Left lung (tissue), 10 donors: ENCODE measurements around the gene SNX9. TPM values are rescaled to one million over a fixed set of nuclear protein-coding genes. Genes with fewer than 3 reads are reported as not detected.
A peak's percentile ranks its signal among the peaks of the same experiment; 100 is the strongest.

Experiments
- ATAC-seq: fragments of 200-7000 bp; cut with Tn5 transposase; one replicate; pipeline ENCODE4 v1.9.1; 2020; ENCODE audit warnings: moderate library complexity
- DNase-seq, 4 donors: peaks; one replicate each; pipeline ENCODE4 v3.0.0-alpha.2; 2013 to 2020
- H3K27ac ChIP-seq, 2 donors: fragments of 200-600 bp; sonication (generic) in 1 of 2; one replicate each; pipeline versions ENCODE4 v1.5.0 to v1.8.0; 2020 to 2021
- H3K27me3 ChIP-seq, 2 donors: fragments of 200-600 bp; sonication (generic) in 1 of 2; one replicate each; pipeline versions ENCODE4 v1.5.0 to v1.8.0; 2020 to 2021
- H3K36me3 ChIP-seq, 2 donors: fragments of 200-600 bp; sonication (generic) in 1 of 2; one replicate each; pipeline versions ENCODE4 v1.5.0 to v1.8.0; 2020 to 2021
- H3K4me1 ChIP-seq, 2 donors: fragments of 200-600 bp; one replicate each; pipeline ENCODE4 v1.8.0; 2021
- H3K4me3 ChIP-seq, 2 donors: fragments of 200-600 bp; sonication (generic) in 1 of 2; one replicate each; pipeline versions ENCODE4 v1.5.0 to v1.8.0; 2020 to 2021; ENCODE audit warnings: mild to moderate bottlenecking in 1 of 2
- H3K9me3 ChIP-seq, 2 donors: fragments of 200-600 bp; sonication (generic) in 1 of 2; one replicate each; pipeline versions ENCODE4 v1.5.0 to v1.8.0; 2020 to 2021
- intact Hi-C, 2 donors: fragments of 100-400 bp; cut with DNase I; formaldehyde crosslinking; loops; one replicate each; pipeline versions ENCODE4 v1.11.2 to v1.14.2; 2022
- polyA plus RNA-seq, 6 donors: library from polyadenylated mRNA; unstranded; fragments of 120-200 nt; gene quantifications; one replicate each; pipeline ENCODE4 v1.2.1, GENCODE V29; 2013; ENCODE audit not compliant: insufficient read length in 6 of 6
- total RNA-seq, 2 donors: library from RNA; stranded (reverse); fragmentation: NEBNext Ultra II Directional; extraction: Animal tissue kit (Norgen Biotek cat#: 25700); gene quantifications; one replicate each; pipeline ENCODE4 v1.2.1, GENCODE V29; 2021
- TF ChIP-seq, protein P1 (sequence below), 2 donors: fragments of 200-600 bp; sonication (generic) in 1 of 2; IDR thresholded peaks; one replicate each; pipeline versions ENCODE4 v1.5.0 to v1.8.0; 2021; ENCODE audit warnings: antibody characterized with exemption in 2 of 2
- donor health status: DM: no; HTN: yes; CAD: no.
- donor health status: DM: no; HTN: no; CAD: no.

Gene SNX9
- total and polyA plus RNA-seq, 8 donors: 23.5 to 44.4 (median 38.4) TPM

DNA sequence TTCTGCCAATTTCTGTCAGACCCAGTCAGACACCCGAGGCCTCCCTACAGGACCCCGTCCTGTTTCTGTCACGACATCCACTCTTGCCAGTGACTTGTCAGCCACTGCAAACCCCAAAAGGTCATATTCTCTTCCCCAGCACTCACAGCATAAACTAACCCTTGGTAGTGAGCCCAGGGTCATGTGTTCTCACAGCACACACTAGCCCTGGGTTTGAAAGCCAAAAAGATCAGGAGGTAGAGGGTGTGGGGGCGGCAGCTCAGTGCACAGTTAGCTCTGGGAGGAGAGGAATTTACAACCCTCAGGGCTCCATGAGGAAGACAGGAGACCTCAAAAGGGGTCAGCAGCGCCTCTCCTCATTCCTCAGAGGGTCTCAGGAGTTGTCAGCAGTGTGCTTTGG, 9.9 kb upstream of the SNX9 start:
- TF ChIP-seq, protein P1, sequence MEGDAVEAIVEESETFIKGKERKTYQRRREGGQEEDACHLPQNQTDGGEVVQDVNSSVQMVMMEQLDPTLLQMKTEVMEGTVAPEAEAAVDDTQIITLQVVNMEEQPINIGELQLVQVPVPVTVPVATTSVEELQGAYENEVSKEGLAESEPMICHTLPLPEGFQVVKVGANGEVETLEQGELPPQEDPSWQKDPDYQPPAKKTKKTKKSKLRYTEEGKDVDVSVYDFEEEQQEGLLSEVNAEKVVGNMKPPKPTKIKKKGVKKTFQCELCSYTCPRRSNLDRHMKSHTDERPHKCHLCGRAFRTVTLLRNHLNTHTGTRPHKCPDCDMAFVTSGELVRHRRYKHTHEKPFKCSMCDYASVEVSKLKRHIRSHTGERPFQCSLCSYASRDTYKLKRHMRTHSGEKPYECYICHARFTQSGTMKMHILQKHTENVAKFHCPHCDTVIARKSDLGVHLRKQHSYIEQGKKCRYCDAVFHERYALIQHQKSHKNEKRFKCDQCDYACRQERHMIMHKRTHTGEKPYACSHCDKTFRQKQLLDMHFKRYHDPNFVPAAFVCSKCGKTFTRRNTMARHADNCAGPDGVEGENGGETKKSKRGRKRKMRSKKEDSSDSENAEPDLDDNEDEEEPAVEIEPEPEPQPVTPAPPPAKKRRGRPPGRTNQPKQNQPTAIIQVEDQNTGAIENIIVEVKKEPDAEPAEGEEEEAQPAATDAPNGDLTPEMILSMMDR (IDR thresholded peaks at IDR 0.05): no peak
- intact Hi-C loops: no loop called here
- Histone ChIP-seq H3K36me3 (no peaks in the 10 kb centered on the region), H3K9me3 (peaks cover 0 to 9% of the 10 kb centered on the region in 2 donors), H3K27me3 (no peaks in the 10 kb centered on the region), H3K27ac (peak overlapping the region; percentile 2 to 81), H3K4me1 (peaks cover 0 to 5% of the 10 kb centered on the region in 2 donors), H3K4me3 (no peak overlapping the region)
- DNase-seq (peak in 1 of 4 donors; percentile 48), ATAC-seq (peak; percentile 80)

DNA sequence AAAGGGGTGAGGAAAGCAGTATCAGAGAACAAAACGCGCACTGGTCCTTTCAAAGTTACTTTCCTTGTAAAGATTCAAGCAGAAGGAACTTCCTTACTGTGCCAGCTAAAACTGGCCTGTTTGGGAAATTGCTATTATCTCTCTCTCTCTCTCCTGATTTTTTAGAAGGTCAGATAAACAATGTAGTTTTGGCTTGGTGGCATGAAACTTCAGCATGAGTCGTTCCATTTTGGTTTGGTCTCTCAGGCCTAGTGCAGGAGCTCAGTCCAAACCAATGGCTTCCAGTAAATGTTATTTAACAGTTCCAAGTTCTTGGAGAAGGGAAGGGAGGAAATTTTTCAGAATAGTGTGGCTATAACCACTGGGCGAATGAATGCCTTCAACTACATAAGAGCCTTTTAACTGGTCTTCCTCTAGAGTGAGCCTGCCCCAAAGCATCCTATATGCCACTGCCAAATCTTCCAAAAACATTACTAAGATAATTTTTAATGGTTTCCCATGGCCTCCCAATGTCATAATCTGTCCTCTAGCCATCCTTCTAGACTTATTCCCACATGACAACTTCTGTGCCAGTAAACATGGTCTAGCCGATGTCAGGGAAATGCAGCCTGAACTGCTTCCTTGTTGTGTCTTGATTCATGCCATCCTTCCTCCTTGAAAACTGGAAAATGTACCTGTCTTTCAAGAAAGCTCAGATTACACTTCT, 9.1 kb upstream of the SNX9 start:
- Histone ChIP-seq H3K27me3 (no peaks in the 10 kb centered on the region), H3K4me3 (no peak overlapping the region), H3K36me3 (no peaks in the 10 kb centered on the region), H3K27ac (peak overlapping the region; percentile 2 to 81), H3K4me1 (peaks cover 0 to 5% of the 10 kb centered on the region in 2 donors), H3K9me3 (peaks cover 0 to 4% of the 10 kb centered on the region in 2 donors)
- DNase-seq: no peak
- TF ChIP-seq, protein P1 (IDR thresholded peaks at IDR 0.05): no peak
- intact Hi-C loops: no loop called here
- ATAC-seq: peak; percentile 74

DNA sequence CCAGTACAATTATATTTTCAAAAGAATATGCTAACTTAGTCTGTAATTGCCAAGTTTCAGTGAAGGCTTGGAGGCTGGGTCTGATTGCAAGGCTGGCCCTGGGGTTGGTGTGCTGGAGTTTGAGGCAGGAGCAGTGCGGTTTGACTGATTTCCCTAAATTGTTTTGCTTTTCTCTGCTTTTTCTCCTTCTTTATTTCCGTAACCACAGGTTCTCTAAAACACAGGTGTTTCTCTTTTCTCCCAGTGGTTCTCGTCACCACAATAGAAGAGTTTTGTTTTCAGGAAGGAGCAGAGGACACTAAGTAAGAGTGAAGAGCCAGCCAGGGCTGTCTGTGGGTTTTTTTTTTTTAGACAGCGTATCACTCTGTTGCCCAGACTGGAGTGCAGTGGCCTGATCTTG, 8.2 kb upstream of the SNX9 start:
- H3K4me1 ChIP-seq: peaks cover 0 to 5% of the 10 kb centered on the region in 2 donors
- intact Hi-C loops: no loop called here
- TF ChIP-seq, protein P1 (IDR thresholded peaks at IDR 0.05): no peak
- DNase-seq: no peak
- ATAC-seq: no peak
- no peaks in the 10 kb centered on the region for H3K27me3 ChIP-seq
- H3K36me3 ChIP-seq: no peaks in the 10 kb centered on the region
- no peaks in the 10 kb centered on the region for H3K9me3 ChIP-seq
- no peak overlapping the region for H3K4me3 ChIP-seq
- peak overlapping the region in 1 of 2 donors; percentile 81 for H3K27ac ChIP-seq

DNA sequence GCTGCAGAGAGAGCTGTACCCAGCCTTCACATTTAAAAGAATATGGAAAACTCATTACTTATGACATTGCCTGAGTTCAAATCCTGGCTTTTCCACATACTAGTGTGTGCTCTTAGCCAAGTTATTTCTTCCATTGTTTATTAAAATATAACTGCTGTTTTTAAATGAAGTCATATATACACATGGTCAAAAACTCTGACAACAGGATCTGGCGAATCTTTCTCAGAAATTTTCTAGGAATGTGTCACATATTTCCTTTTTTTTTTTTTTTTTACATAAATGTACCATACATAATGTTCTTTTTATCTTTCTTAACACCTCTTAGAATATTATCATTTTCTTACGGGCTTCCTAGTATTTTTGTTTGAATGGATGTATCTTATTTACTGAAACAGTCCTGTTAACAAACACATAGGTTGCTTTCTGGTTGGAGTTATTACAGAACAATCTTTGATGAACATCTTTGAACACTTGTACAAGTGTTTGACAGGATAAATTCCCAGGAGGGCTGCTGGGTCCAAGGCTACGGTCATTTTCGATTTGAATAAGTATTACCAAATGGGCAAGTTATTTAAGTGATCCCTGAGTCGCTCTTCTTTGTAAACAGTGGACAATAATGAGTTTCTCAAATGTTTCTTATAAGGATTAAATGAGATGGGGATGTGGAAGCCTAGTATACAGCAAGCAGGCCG, 1.6 kb upstream of the SNX9 start:
- no peaks in the 10 kb centered on the region for H3K36me3 ChIP-seq
- peaks cover 6 to 48% of the 10 kb centered on the region in 2 donors for H3K27me3 ChIP-seq
- H3K9me3 ChIP-seq: no peaks in the 10 kb centered on the region
- no peak overlapping the region for H3K27ac ChIP-seq
- TF ChIP-seq, protein P1 (IDR thresholded peaks at IDR 0.05): no peak
- DNase-seq: no peak
- H3K4me1 ChIP-seq: peaks cover 7 to 23% of the 10 kb centered on the region in 2 donors
- no peak overlapping the region for H3K4me3 ChIP-seq
- ATAC-seq: no peak
- intact Hi-C loops: no loop called here
